Measurements from ENCODE around the gene GH1.
"Not testable (repeated sequence)": the region's sequence is repeated elsewhere in the genome, so short reads cannot be mapped to it uniquely, and the experiment has no call there.

GRCh38 chr17:63869491-63870291 lies 48.9 kb downstream of the GH1 start:
- peak; percentile 49 for TF ChIP-seq CTCF (conservative IDR thresholded peaks at IDR 0.05; ENCODE audit: low read depth, low read length)
- not testable (repeated sequence) for TF ChIP-seq EZH2 (IDR thresholded peaks at IDR 0.05; ENCODE audit: borderline replicate concordance, low read depth, low read length, poor library complexity, severe bottlenecking)
